Measurements from ENCODE around the gene HTT-AS.

Gene HTT-AS

DNA sequence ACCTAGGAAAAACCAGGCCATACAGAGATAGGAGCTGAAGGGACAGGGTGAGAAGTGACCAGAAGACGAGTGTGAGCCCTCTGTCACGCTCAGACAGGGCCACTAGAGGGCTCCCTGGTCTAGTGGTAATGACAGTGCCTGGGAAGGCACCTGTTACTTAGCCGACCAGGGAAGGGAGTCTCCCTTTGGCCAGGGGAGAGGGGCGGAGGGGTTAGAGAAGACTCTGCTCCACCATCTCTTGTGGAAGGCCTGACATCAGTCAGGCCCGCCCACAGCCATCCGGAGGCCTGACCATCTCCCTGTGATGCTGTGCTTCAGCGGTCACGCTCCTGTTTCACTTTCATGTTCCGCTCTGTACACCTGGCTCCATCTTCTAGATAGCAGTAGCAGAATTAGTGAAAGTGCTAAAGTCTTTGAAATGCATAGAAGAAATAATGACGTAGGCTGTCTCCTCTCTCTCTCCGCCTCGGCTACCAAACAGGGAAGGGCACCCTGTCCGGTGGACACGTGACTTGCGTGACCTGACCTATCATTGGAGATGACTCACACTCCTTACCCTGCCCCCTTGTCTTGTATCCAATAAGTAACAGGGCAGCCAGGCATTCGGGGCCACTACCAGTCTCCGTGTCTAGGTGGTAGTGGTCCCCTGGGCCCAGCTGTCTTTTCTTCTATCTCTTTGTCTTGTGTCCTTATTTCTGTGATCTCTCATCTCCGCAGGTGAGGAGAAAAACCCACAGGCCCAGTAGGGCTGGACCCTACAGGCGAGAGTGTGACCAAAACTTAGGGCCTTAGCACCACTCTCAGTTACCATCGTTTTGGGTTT, 26.7 kb downstream of the HTT-AS start:
- Histone ChIP-seq H3K4me3 (ENCODE audit: low read length) (no peak overlapping the region), H3K27ac (ENCODE audit: low read depth, low read length) (no peak overlapping the region), H3K27me3 (ENCODE audit: insufficient read depth, low read length) (no peaks in the 10 kb centered on the region), H3K9ac (ENCODE audit: low read depth, low read length) (no peak overlapping the region), H3K36me3 (ENCODE audit: insufficient read depth, low read length) (no peaks in the 10 kb centered on the region), H3K9me3 (ENCODE audit: insufficient read depth, low read depth, low read length) (no peaks in the 10 kb centered on the region), H3K4me1 (ENCODE audit: insufficient read depth, low read length) (no peaks in the 10 kb centered on the region)
- WGBS = 64% methylated on average over 20 of the region's 20 CpGs

GRCh38 chr4:3046623-3047022, 27.7 kb downstream of the HTT-AS start:
- Histone ChIP-seq H3K27me3 (ENCODE audit: insufficient read depth, low read length) (peaks cover 10% of the 10 kb centered on the region; the same call in 1 of the 2 replicates), H3K4me1 (ENCODE audit: insufficient read depth, low read length) (no peaks in the 10 kb centered on the region), H3K27ac (ENCODE audit: low read depth, low read length) (no peak overlapping the region), H3K36me3 (ENCODE audit: insufficient read depth, low read length) (no peaks in the 10 kb centered on the region), H3K9ac (ENCODE audit: low read depth, low read length) (no peak overlapping the region), H3K9me3 (ENCODE audit: insufficient read depth, low read depth, low read length) (no peaks in the 10 kb centered on the region), H3K4me3 (ENCODE audit: low read length) (no peak overlapping the region)
- WGBS = 90% methylated on average over 3 of the region's 4 CpGs

DNA sequence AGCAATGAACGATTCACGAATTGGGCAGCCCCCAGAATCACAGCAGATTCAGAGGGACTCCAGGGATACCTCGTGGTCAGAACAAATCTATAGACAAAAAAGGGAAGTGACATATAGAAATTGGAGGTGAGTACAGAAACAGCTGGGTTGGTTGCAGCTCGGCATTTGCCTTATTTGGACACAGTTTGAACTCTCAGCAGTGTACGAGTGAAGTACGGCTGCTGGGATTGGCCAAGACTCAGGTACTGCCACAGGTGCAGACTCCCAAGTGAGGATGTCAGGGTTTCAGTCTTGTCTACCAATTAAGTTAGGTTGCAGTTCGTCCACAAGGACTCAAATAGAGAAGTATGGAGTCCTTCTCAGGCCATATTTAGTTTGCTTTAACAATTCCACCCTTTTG, 28.2 kb downstream of the HTT-AS start:
- Histone ChIP-seq H3K27ac (ENCODE audit: low read depth, low read length) (no peak overlapping the region), H3K9me3 (ENCODE audit: insufficient read depth, low read depth, low read length) (no peaks in the 10 kb centered on the region), H3K4me3 (ENCODE audit: low read length) (no peak overlapping the region), H3K4me1 (ENCODE audit: insufficient read depth, low read length) (no peaks in the 10 kb centered on the region), H3K27me3 (ENCODE audit: insufficient read depth, low read length) (peaks cover 14% of the 10 kb centered on the region; the same call in 1 of the 2 replicates), H3K36me3 (ENCODE audit: insufficient read depth, low read length) (no peaks in the 10 kb centered on the region), H3K9ac (ENCODE audit: low read depth, low read length) (no peak overlapping the region)
- WGBS = 90% methylated on average over 7 of the region's 7 CpGs

DNA sequence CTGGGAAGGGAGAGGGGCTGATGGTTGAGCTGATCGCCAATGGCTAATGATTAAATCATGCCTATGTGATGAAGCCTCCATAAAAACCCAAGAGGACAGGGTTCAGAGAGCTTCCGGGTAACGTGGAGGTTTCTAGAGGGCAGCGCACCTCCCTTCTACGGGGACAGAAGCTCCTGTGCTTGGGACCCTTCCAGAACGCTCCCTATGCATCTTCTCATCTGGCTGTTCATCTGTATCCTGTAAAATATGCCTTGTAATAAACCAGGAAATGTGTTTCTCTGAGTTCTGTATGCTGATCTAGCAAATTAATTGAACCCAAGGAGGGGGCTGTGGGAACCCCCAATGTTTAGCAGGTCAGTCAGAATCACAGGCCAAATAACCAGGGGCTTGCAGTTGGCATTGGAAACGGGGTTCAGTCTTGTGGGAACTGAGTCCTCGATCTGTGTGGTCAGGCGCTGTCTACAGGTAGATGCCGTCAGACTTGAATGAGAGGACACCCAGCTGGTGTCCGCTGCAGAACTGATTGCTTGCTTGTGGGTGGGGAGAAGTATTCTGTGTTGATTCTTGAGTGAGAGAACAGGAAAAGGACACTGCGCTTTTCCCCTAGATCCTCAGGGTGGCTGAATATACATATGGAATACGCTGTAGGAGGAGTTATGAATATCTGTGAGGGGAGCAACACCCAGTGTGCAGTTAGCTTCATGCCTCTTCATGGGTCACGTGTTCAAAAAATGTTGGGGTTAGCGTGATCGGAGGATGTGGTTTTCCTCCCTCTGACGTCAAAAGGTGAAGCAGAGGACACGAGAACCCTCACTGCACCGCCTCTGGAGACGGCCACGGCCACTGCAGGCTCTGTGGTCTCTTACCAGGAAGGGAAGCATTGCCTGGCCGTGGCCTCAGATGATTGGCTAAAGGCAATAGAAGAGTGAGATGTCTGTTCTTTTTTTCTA, 29.2 kb downstream of the HTT-AS start:
- no peaks in the 10 kb centered on the region for H3K36me3 ChIP-seq (ENCODE audit: insufficient read depth, low read length)

DNA sequence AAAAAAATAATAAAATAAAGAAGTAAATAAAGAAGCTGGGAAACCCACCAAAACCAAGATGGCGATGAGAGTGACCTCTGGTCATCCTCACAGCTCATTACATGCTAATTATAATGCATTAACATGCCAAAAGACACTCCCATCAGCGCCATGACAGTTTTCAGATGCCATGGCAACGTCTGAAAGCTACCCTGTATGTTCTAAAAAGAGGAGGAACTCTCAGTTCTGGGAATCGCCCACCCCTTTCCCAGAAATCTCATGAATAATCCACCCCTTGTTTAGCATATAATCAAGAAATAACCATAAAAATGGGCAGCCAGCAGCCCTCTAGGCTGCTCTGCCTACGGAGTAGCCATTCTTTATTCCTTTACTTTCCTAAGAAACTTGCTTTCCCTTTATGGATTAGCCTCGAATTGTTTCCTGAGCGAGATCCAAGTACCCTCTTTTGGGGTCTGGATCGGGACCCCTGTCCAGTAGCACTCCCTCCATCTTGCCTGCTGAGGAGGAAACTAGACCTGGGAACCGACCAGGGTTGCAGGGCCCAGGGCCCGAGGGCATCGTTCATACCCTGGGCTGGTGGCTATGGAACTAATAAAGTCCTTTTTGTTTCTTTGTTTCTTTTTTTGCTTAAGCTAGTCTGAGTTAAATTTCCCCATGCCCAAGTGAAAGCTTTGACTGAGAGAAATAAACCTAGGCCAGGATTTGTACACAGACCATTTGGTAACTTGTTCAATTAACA, 30.9 kb downstream of the HTT-AS start:
- no peaks in the 10 kb centered on the region for H3K4me1 ChIP-seq (ENCODE audit: insufficient read depth, low read length)

More for the DNA sequence above, 29.2 kb downstream of the HTT-AS start:
- H3K4me3 ChIP-seq (ENCODE audit: low read length) = no peak overlapping the region
- no peak overlapping the region for H3K9ac ChIP-seq (ENCODE audit: low read depth, low read length)
- 92% methylated on average over 22 of the region's 22 CpGs for WGBS
- no peak overlapping the region for H3K27ac ChIP-seq (ENCODE audit: low read depth, low read length)
- H3K27me3 ChIP-seq (ENCODE audit: insufficient read depth, low read length) = peaks cover 16% of the 10 kb centered on the region; the same call in 1 of the 2 replicates
- no peaks in the 10 kb centered on the region for H3K4me1 ChIP-seq (ENCODE audit: insufficient read depth, low read length)
- H3K9me3 ChIP-seq (ENCODE audit: insufficient read depth, low read depth, low read length) = no peaks in the 10 kb centered on the region

GRCh38 chr4:3042226-3042625, 32.1 kb downstream of the HTT-AS start:
- no peak overlapping the region for H3K9ac ChIP-seq (ENCODE audit: low read depth, low read length)
- no peak overlapping the region for H3K27ac ChIP-seq (ENCODE audit: low read depth, low read length)
- H3K4me1 ChIP-seq (ENCODE audit: insufficient read depth, low read length) = no peaks in the 10 kb centered on the region
- no peaks in the 10 kb centered on the region for H3K9me3 ChIP-seq (ENCODE audit: insufficient read depth, low read depth, low read length)
- 0 out of 2 replicates have a peak overlapping the region, but pooled peaks have one; percentile 4 for H3K4me3 ChIP-seq (ENCODE audit: low read length)
- WGBS = 81% methylated on average over 10 of the region's 10 CpGs
- peaks cover 16% of the 10 kb centered on the region; the same call in 1 of the 2 replicates for H3K27me3 ChIP-seq (ENCODE audit: insufficient read depth, low read length)
- H3K36me3 ChIP-seq (ENCODE audit: insufficient read depth, low read length) = no peaks in the 10 kb centered on the region

More for the DNA sequence above, 30.9 kb downstream of the HTT-AS start:
- no peak overlapping the region for H3K9ac ChIP-seq (ENCODE audit: low read depth, low read length)
- H3K36me3 ChIP-seq (ENCODE audit: insufficient read depth, low read length) = no peaks in the 10 kb centered on the region
- H3K9me3 ChIP-seq (ENCODE audit: insufficient read depth, low read depth, low read length) = no peaks in the 10 kb centered on the region
- WGBS = 86% methylated on average over 11 of the region's 11 CpGs
- no peak overlapping the region for H3K27ac ChIP-seq (ENCODE audit: low read depth, low read length)
- no peak overlapping the region for H3K4me3 ChIP-seq (ENCODE audit: low read length)
- H3K27me3 ChIP-seq (ENCODE audit: insufficient read depth, low read length) = peaks cover 16% of the 10 kb centered on the region; the same call in 1 of the 2 replicates

DNA sequence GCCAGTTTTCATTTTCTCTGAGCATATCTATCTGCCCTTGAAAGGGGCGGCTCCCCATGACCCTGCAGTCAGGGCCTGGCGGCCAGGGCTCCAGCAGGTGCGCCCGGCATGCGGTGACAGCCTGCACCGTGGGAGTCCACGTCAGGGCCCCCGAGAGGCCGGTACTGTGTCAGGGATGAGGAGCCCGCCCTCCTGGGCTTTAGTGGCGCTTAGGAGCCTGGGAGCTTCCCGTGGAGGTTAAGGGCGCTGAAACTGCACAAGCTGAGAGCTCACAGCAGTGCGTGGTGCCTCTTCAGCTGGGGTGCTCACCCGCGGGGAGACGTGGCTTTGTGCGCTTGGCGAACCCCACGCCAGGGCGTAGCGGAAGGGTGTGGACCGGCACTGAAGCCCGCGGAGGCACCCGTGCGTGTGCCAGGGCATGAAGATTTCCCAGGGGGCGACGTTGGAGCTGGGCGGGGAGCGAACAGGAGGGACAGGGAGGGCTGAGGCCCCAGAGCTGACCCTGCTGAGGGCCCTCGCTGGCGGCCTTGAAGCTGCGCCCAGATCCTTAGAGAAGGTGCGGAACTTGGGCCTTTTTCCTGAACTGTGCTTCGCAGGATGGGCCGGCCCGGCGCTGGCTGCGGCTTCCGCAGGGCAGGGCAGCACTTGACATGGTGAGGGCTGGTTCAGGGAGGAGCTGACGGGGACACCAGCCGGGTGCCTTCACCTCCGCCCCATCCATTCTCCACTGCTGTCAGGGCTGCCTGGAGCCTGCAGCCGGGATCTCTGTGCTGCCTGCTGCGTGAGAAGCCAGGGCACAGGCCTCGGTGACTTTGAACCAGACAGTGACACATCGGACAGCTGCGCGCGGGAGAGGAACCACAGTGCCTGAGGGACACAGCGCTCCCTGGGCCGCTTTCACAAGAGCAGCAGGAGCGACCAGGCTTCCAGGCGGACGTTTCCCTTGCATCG, 32.9 kb downstream of the HTT-AS start:
- Histone ChIP-seq H3K9me3 (ENCODE audit: insufficient read depth, low read depth, low read length) (no peaks in the 10 kb centered on the region), H3K9ac (ENCODE audit: low read depth, low read length) (no peak overlapping the region), H3K27me3 (ENCODE audit: insufficient read depth, low read length) (peaks cover 16% of the 10 kb centered on the region; the same call in 1 of the 2 replicates), H3K4me1 (ENCODE audit: insufficient read depth, low read length) (no peaks in the 10 kb centered on the region), H3K36me3 (ENCODE audit: insufficient read depth, low read length) (no peaks in the 10 kb centered on the region), H3K4me3 (ENCODE audit: low read length) (peak overlapping the region; percentile 4; the same call in 1 of the 2 replicates), H3K27ac (ENCODE audit: low read depth, low read length) (no peak overlapping the region)
- 72% methylated on average over 57 of the region's 57 CpGs for WGBS

- no peak overlapping the region for H3K4me3 ChIP-seq (ENCODE audit: low read length)
- 91% methylated on average over 28 of the region's 28 CpGs for whole genome bisulfite sequencing
- peaks cover 16% of the 10 kb centered on the region; the same call in 1 of the 2 replicates for H3K27me3 ChIP-seq (ENCODE audit: insufficient read depth, low read length)
- no peaks in the 10 kb centered on the region for H3K36me3 ChIP-seq (ENCODE audit: insufficient read depth, low read length)
- no peak overlapping the region for H3K27ac ChIP-seq (ENCODE audit: low read depth, low read length)
- H3K9ac ChIP-seq (ENCODE audit: low read depth, low read length) = no peak overlapping the region
- no peaks in the 10 kb centered on the region for H3K9me3 ChIP-seq (ENCODE audit: insufficient read depth, low read depth, low read length)
- H3K4me1 ChIP-seq (ENCODE audit: insufficient read depth, low read length) = no peaks in the 10 kb centered on the region
Observed at GRCh38 chr4:3040452-3041191, 33.7 kb downstream of the HTT-AS start.

- Histone ChIP-seq H3K27me3 (ENCODE audit: insufficient read depth, low read length) (peaks cover 16% of the 10 kb centered on the region; the same call in 1 of the 2 replicates), H3K4me3 (ENCODE audit: low read length) (no peak overlapping the region), H3K4me1 (ENCODE audit: insufficient read depth, low read length) (no peaks in the 10 kb centered on the region), H3K36me3 (ENCODE audit: insufficient read depth, low read length) (no peaks in the 10 kb centered on the region), H3K9ac (ENCODE audit: low read depth, low read length) (no peak overlapping the region), H3K9me3 (ENCODE audit: insufficient read depth, low read depth, low read length) (no peaks in the 10 kb centered on the region), H3K27ac (ENCODE audit: low read depth, low read length) (no peak overlapping the region)
- 89% methylated on average over 8 of the region's 8 CpGs for WGBS
Observed at GRCh38 chr4:3039706-3040366, 34.5 kb downstream of the HTT-AS start.
